ENCODE results near the gene DGCR8. TPM values are rescaled to one million over a fixed set of nuclear protein-coding genes. Genes with fewer than 3 reads are reported as not detected.

DGCR8 gene
- total and polyA plus RNA-seq, 4 donors: 13.2 to 38.4 (median 26.2) TPM

DNA sequence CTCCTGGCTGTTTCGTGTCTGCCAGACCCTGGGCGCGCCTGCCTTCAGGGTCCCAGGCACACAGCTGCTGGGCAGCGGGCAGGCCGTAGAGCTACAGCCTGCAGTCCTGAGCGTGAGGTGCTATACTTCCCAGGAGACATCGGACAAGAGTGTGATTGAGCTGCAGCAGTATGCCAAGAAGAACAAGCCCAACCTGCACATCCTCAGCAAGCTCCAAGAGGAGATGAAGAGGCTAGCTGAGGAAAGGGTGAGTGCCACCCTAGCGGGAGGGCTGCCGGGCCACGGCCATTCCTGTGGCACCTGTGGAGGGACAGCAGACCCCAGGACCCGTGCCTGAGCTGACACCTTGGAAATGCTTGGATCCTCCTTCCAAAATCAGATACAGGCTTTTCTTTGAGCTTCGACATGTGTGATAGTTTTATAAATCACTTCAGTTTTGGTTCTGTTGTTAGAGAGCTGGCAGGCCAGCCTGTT is 28.8 kb downstream of the DGCR8 start:
- Histone ChIP-seq H3K36me3 (ENCODE audit: control insufficient read depth in 4 of 4, insufficient read depth in 4 of 4, low read length in 4 of 4) (peaks cover 7 to 86% (median 32%) of the 10 kb centered on the region in 4 donors), H3K9ac (ENCODE audit: insufficient read depth in 1 of 2, low read length in 2 of 2) (no peak overlapping the region), H3K4me3 (no peak overlapping the region), H3K4me1 (ENCODE audit: control insufficient read depth in 5 of 5, insufficient read depth in 5 of 5, low read length in 5 of 5) (no peaks in the 10 kb centered on the region), H3K9me3 (ENCODE audit: control insufficient read depth in 4 of 4, insufficient read depth in 3 of 4, low read length in 3 of 4) (no peaks in the 10 kb centered on the region), H3K27ac (ENCODE audit: low read depth in 1 of 2, low read length in 1 of 2) (no peak overlapping the region), H3K27me3 (ENCODE audit: control insufficient read depth in 3 of 3, insufficient read depth in 3 of 3, low read length in 2 of 3) (no peaks in the 10 kb centered on the region)
- TF ChIP-seq, protein P1, sequence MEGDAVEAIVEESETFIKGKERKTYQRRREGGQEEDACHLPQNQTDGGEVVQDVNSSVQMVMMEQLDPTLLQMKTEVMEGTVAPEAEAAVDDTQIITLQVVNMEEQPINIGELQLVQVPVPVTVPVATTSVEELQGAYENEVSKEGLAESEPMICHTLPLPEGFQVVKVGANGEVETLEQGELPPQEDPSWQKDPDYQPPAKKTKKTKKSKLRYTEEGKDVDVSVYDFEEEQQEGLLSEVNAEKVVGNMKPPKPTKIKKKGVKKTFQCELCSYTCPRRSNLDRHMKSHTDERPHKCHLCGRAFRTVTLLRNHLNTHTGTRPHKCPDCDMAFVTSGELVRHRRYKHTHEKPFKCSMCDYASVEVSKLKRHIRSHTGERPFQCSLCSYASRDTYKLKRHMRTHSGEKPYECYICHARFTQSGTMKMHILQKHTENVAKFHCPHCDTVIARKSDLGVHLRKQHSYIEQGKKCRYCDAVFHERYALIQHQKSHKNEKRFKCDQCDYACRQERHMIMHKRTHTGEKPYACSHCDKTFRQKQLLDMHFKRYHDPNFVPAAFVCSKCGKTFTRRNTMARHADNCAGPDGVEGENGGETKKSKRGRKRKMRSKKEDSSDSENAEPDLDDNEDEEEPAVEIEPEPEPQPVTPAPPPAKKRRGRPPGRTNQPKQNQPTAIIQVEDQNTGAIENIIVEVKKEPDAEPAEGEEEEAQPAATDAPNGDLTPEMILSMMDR (IDR thresholded peaks at IDR 0.05; ENCODE audit: control extremely low read depth, extremely low read depth): no peak
- ATAC-seq (ENCODE audit: insufficient read depth, low FRiP score) (no peak), DNase-seq (no peak)
- 90 to 97% methylated on average over 12 of the region's 12 CpGs for WGBS, 2 donors

DNA sequence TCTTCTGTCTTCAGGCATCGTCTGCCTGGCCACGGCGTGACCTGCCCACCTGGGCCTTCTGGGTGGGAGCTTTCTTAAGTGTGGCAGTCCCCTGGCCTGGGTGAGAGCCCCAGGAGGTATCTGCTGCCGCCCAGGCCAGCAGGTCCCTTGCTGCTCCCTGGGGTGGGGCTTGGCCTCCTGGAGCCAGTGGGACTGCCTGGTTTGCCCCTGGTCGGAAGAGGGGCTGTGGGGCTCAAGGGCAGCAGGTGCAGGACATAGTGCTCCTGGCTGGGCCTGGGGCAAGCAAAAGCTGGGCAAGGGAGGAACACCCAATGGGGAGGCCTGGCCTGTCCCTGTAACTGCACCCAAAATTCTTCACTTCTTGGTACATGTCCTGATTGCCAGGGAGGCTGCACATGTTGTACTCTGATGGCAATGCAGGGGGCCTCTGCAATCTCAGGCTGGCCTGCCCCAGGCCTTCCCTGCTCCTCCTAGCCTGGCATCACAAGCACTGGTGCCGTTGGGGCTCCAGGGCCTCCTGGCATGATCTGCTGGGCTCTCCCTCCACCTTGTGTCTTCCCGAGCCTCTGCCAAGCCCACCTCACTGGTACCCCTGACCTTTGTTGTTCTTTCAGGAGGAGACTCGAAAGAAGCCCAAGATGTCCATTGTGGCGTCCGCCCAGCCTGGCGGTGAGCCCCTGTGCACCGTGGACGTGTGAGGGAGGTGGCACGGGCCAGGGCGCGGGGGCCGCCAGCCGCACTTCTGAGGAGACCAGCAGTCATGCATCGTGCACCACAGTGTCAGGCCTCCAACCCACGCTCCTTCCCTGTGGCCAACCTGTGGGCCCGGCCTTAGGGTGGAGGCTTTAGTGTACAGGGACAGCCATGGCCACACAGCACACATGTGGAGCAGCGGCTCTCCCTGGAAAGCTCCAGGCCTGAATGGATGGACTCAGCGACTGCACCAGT is 29.6 kb downstream of the DGCR8 start:
- H3K9me3 ChIP-seq (ENCODE audit: control insufficient read depth in 4 of 4, insufficient read depth in 3 of 4, low read length in 3 of 4): no peaks in the 10 kb centered on the region
- no peaks in the 10 kb centered on the region for H3K27me3 ChIP-seq (ENCODE audit: control insufficient read depth in 3 of 3, insufficient read depth in 3 of 3, low read length in 2 of 3)
- no peak overlapping the region for H3K4me3 ChIP-seq
- DNase-seq: no peak
- 89 to 94% methylated on average over 23 of the region's 23 CpGs for WGBS, 2 donors
- ATAC-seq (ENCODE audit: insufficient read depth, low FRiP score): no peak
- H3K36me3 ChIP-seq (ENCODE audit: control insufficient read depth in 4 of 4, insufficient read depth in 4 of 4, low read length in 4 of 4): peaks cover 7 to 90% (median 34%) of the 10 kb centered on the region in 4 donors
- TF ChIP-seq, protein P1 (IDR thresholded peaks at IDR 0.05; ENCODE audit: control extremely low read depth, extremely low read depth): no peak
- no peak overlapping the region for H3K9ac ChIP-seq (ENCODE audit: insufficient read depth in 1 of 2, low read length in 2 of 2)
- H3K27ac ChIP-seq (ENCODE audit: low read depth in 1 of 2, low read length in 1 of 2): no peak overlapping the region
- no peaks in the 10 kb centered on the region for H3K4me1 ChIP-seq (ENCODE audit: control insufficient read depth in 5 of 5, insufficient read depth in 5 of 5, low read length in 5 of 5)

DNA sequence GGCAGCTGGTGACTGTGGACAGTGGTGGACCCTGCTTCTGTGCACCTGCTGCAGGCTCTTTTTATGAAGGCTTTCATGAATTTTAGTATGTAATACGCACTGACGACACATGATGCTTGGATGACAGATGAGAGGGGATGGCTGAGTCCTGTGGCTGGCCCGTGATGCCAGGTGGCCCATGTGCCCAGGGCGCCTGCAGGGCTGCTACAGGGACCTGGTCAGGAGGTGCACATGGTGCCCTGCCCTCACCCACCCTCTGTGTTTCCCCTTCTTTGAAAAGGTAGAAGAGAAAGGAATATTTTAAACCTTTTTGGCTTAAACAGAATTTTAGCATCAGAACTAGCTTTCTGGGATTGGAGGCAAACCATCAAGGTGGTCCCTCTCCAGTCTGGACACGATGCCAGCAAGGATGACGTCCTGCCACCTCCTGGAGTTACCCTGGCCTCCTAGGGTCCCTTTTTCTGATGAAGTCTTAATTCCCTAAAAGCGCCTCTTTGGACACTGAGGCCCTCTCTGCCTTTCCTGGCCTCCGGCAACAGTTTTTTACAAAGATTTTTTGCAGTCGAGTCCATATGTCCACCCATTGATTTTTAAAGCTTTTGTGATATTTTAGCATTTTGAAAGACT is 30.4 kb downstream of the DGCR8 start:
- no peaks in the 10 kb centered on the region for H3K9me3 ChIP-seq (ENCODE audit: control insufficient read depth in 4 of 4, insufficient read depth in 3 of 4, low read length in 3 of 4)
- TF ChIP-seq, protein P1 (IDR thresholded peaks at IDR 0.05; ENCODE audit: control extremely low read depth, extremely low read depth): no peak
- H3K27ac ChIP-seq (ENCODE audit: low read depth in 1 of 2, low read length in 1 of 2): no peak overlapping the region
- H3K4me3 ChIP-seq: no peak overlapping the region
- ATAC-seq (ENCODE audit: insufficient read depth, low FRiP score) (no peak), DNase-seq (no peak)
- no peaks in the 10 kb centered on the region for H3K27me3 ChIP-seq (ENCODE audit: control insufficient read depth in 3 of 3, insufficient read depth in 3 of 3, low read length in 2 of 3)
- H3K36me3 ChIP-seq (ENCODE audit: control insufficient read depth in 4 of 4, insufficient read depth in 4 of 4, low read length in 4 of 4): peaks cover 7 to 85% (median 30%) of the 10 kb centered on the region in 4 donors
- H3K9ac ChIP-seq (ENCODE audit: insufficient read depth in 1 of 2, low read length in 2 of 2): no peak overlapping the region
- 92 to 93% methylated on average over 9 of the region's 9 CpGs for WGBS, 2 donors
- peaks cover 0 to under 1% (median 0%) of the 10 kb centered on the region in 5 donors for H3K4me1 ChIP-seq (ENCODE audit: control insufficient read depth in 5 of 5, insufficient read depth in 5 of 5, low read length in 5 of 5)

All from lung (tissue), 12 donors.